Progenitor cell of endocrine pancreas (in vitro differentiated cells): ENCODE measurements around the gene RDH16. TPM values are rescaled to one million over a fixed set of nuclear protein-coding genes. Genes with fewer than 3 reads are reported as not detected.
"Not testable (repeated sequence)": the region's sequence is repeated elsewhere in the genome, so short reads cannot be mapped to it uniquely, and the experiment has no call there.

ENCODE experiments used
- DNase-seq: peaks from one replicate; pipeline ENCODE4 v3.0.0; 2021; ENCODE audit warnings: low spot score; ENCODE audit not compliant: unreplicated experiment
- H3K27ac Mint-ChIP-seq: 2 replicates; pipeline ENCODE4 v1.8.0; 2021; ENCODE audit warnings: mild to moderate bottlenecking, moderate library complexity, mixed read lengths
- H3K27me3 Mint-ChIP-seq: 2 replicates; pipeline ENCODE4 v1.8.0; 2021; ENCODE audit warnings: mixed read lengths
- H3K36me3 Mint-ChIP-seq: 2 replicates; pipeline ENCODE4 v1.8.0; 2022; ENCODE audit warnings: mixed read lengths; ENCODE audit not compliant: insufficient read depth
- H3K4me1 Mint-ChIP-seq: 2 replicates; pipeline ENCODE4 v1.8.0; 2021; ENCODE audit warnings: low read depth, mixed read lengths
- H3K4me3 Mint-ChIP-seq: 2 replicates; pipeline ENCODE4 v1.8.0; 2021; ENCODE audit warnings: low read depth, mild to moderate bottlenecking, moderate library complexity, mixed read lengths
- H3K9me3 Mint-ChIP-seq: 2 replicates; pipeline ENCODE4 v1.8.0; 2021; ENCODE audit warnings: low read depth, mixed read lengths
- CTCF ChIP-seq: fragments of 200-600 bp; sonication (generic); IDR thresholded peaks from one replicate; pipeline ENCODE4 v1.5.0; 2021; ENCODE audit warnings: antibody characterized with exemption, mild to moderate bottlenecking; ENCODE audit not compliant: unreplicated experiment
- total RNA-seq: library from RNA; stranded (reverse); gene quantifications from 2 replicates; pipeline ENCODE4 v1.2.1, GENCODE V29; 2021

RDH16 gene
- total RNA-seq, 1 donor from 2014 or later = 0.98 TPM

DNA sequence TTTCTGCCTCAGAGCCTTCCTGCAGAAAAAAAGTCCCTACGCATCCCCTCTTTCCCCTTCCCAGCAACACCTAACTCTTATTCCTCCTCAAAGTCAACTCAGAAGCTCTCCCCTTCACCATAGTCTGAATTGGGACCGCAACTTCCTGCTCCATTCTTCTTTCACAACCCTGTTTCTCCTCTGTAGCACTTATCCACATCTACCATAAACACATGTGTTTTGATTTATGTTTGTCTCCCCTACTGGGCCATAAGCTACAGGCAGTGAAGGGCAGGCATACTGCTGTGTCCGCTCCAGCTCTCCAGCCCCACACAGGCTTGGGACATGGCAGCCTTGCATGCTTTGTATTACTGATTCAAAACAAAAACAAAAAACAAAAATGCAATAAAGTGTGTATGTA is 29.1 kb downstream of the RDH16 start:
- Mint-ChIP-seq H3K36me3 (no peaks in the 10 kb centered on the region), H3K27me3 (peaks cover 6% of the 10 kb centered on the region), H3K4me3 (no peak overlapping the region), H3K27ac (no peak overlapping the region), H3K4me1 (peaks cover 3% of the 10 kb centered on the region), H3K9me3 (no peaks in the 10 kb centered on the region)
- TF ChIP-seq CTCF = no peak
- no peak for DNase-seq

- peaks cover 3% of the 10 kb centered on the region for H3K4me1 Mint-ChIP-seq
- DNase-seq = no peak
- peaks cover 6% of the 10 kb centered on the region for H3K27me3 Mint-ChIP-seq
- H3K27ac Mint-ChIP-seq = no peak overlapping the region
- TF ChIP-seq CTCF = no peak
- H3K4me3 Mint-ChIP-seq = no peak overlapping the region
- no peaks in the 10 kb centered on the region for H3K36me3 Mint-ChIP-seq
- H3K9me3 Mint-ChIP-seq = no peaks in the 10 kb centered on the region
These were observed 30.1 kb downstream of the RDH16 start for GRCh38 chr12:56927281-56927680.

GRCh38 chr12:56922031-56922430 is 35.4 kb downstream of the RDH16 start:
- H3K27ac Mint-ChIP-seq = no peak overlapping the region
- DNase-seq = no peak
- H3K4me1 Mint-ChIP-seq = no peaks in the 10 kb centered on the region
- no peak overlapping the region for H3K4me3 Mint-ChIP-seq
- H3K9me3 Mint-ChIP-seq = peaks cover 2% of the 10 kb centered on the region
- TF ChIP-seq CTCF = no peak
- peaks cover 7% of the 10 kb centered on the region for H3K27me3 Mint-ChIP-seq
- H3K36me3 Mint-ChIP-seq = no peaks in the 10 kb centered on the region

DNA sequence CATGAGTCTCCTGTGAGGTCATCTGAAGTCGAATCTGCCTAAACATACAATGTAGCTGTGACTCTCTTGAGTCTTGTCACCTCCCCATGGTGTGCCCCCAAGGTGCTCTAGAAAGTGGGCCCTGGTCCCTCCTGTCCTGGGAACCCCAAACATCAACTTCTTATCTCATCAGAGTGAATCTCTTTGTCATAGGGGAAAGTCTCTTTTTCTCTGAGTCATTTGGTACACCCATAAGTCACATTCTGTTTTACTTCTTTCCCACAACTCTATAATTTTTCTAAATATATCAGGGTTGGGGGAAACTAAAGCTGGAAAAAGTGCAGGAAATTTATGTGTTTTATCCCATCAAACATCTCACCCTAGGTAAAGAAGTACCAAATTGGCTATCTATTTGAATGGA is 36.1 kb downstream of the RDH16 start:
- no peak overlapping the region for H3K27ac Mint-ChIP-seq
- H3K36me3 Mint-ChIP-seq = no peaks in the 10 kb centered on the region
- H3K27me3 Mint-ChIP-seq = peaks cover 9% of the 10 kb centered on the region
- no peaks in the 10 kb centered on the region for H3K4me1 Mint-ChIP-seq
- H3K9me3 Mint-ChIP-seq = peaks cover 2% of the 10 kb centered on the region
- no peak for DNase-seq
- TF ChIP-seq CTCF = no peak
- H3K4me3 Mint-ChIP-seq = no peak overlapping the region

DNA sequence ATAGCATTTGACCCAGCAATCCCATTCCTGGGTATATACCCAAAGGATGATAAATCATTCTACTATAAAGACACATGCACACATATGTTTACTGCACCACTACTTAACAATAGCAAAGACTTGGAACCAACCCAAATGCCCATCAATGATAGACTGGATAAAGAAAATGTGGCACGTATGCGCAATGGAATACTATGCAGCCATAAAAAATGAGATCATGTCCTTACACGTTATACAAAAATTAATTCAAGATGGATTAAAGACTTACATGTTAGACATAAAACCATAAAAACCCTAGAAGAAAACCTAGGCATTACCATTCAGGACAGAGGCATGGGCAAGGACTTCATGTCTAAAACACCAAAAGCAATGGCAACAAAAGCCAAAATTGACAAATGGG is 39.3 kb downstream of the RDH16 start:
- not testable (repeated sequence) for H3K4me3 Mint-ChIP-seq, H3K36me3 Mint-ChIP-seq, H3K27me3 Mint-ChIP-seq, H3K9me3 Mint-ChIP-seq, DNase-seq, H3K4me1 Mint-ChIP-seq, H3K27ac Mint-ChIP-seq

- Mint-ChIP-seq H3K27me3 (peaks cover 12% of the 10 kb centered on the region), H3K36me3 (no peaks in the 10 kb centered on the region), H3K9me3 (peaks cover 2% of the 10 kb centered on the region), H3K4me1 (no peaks in the 10 kb centered on the region), H3K4me3 (no peak overlapping the region), H3K27ac (no peak overlapping the region)
- no peak for TF ChIP-seq CTCF
- DNase-seq = no peak
These were observed 40.4 kb downstream of the RDH16 start for GRCh38 chr12:56916996-56917333.
